Neuronal stem cell (in vitro differentiated cells): ENCODE results near the gene PRKCE.

Experiments
- DNase-seq: peaks from one replicate; pipeline ENCODE4 v3.0.0-alpha.2; 2013; ENCODE audit warnings: low spot score
- H2AFZ ChIP-seq: one replicate; pipeline ENCODE4 v1.6.1; 2013; ENCODE audit warnings: mild to moderate bottlenecking, low read length, inconsistent platforms
- H2AK5ac ChIP-seq: 2 replicates; pipeline ENCODE4 v1.6.1; 2013; ENCODE audit warnings: low read depth, mild to moderate bottlenecking, inconsistent platforms, low read length, moderate library complexity, mixed read lengths
- H2BK120ac ChIP-seq: 2 replicates; pipeline ENCODE4 v1.6.1; 2013; ENCODE audit warnings: low read depth, mild to moderate bottlenecking, inconsistent platforms, low read length, moderate library complexity, mixed read lengths
- H2BK12ac ChIP-seq: one replicate; pipeline ENCODE4 v1.6.1; 2013; ENCODE audit warnings: low read length, inconsistent platforms
- H2BK15ac ChIP-seq: 2 replicates; pipeline ENCODE4 v1.6.1; 2013; ENCODE audit warnings: mild to moderate bottlenecking, low read length, inconsistent platforms, mixed read lengths
- H2BK5ac ChIP-seq: one replicate; pipeline ENCODE4 v1.6.1; 2013; ENCODE audit warnings: inconsistent platforms, mild to moderate bottlenecking, low read length, moderate library complexity
- H3K14ac ChIP-seq: one replicate; pipeline ENCODE4 v1.6.1; 2013; ENCODE audit warnings: low read length, inconsistent platforms
- H3K18ac ChIP-seq: 2 replicates; pipeline ENCODE4 v1.6.1; 2013; ENCODE audit warnings: low read length, inconsistent platforms
- H3K23ac ChIP-seq: 2 replicates; pipeline ENCODE4 v1.6.1; 2013; ENCODE audit warnings: low read depth, mild to moderate bottlenecking, mixed read lengths, low read length, inconsistent platforms; ENCODE audit not compliant: poor library complexity
- H3K27ac ChIP-seq: replicated peaks from 3 replicates; pipeline ENCODE4 v1.5.1; 2013; ENCODE audit warnings: low read length, inconsistent platforms
- H3K27me3 ChIP-seq, 3 experiments: 2 replicates each; pipeline ENCODE4 v1.6.1; 2013; ENCODE audit warnings: low read length in 3 of 3, mild to moderate bottlenecking in 2 of 3, inconsistent platforms in 1 of 3, low read depth in 1 of 3, mixed read lengths in 1 of 3, moderate library complexity in 1 of 3; ENCODE audit not compliant: control insufficient read depth in 3 of 3, insufficient read depth in 3 of 3
- H3K36me3 ChIP-seq, 2 donors: replicated peaks in 1 of 2; 2 replicates each; pipeline ENCODE4 v1.6.1; 2013; ENCODE audit warnings: low read length in 2 of 2; ENCODE audit not compliant: control insufficient read depth in 2 of 2, insufficient read depth in 2 of 2
- H3K4ac ChIP-seq: 2 replicates; pipeline ENCODE4 v1.6.1; 2013; ENCODE audit warnings: inconsistent platforms, mild to moderate bottlenecking, low read length, moderate library complexity
- H3K4me1 ChIP-seq, 2 donors: 1 replicate in 1 of 2; 2 replicates in 1 of 2; pipeline ENCODE4 v1.6.1; 2013; ENCODE audit warnings: low read length in 2 of 2, low read depth in 1 of 2; ENCODE audit not compliant: control insufficient read depth in 2 of 2, insufficient read depth in 1 of 2
- H3K4me2 ChIP-seq: one replicate; pipeline ENCODE4 v1.6.1; 2013; ENCODE audit warnings: mild to moderate bottlenecking, low read length, inconsistent platforms; ENCODE audit not compliant: insufficient read depth, poor library complexity, severe bottlenecking
- H3K4me3 ChIP-seq, 2 donors: 2 replicates each; pipeline ENCODE4 v1.5.1; 2013; ENCODE audit warnings: low read length in 2 of 2, mild to moderate bottlenecking in 2 of 2, inconsistent platforms in 1 of 2, moderate library complexity in 1 of 2
- H3K79me1 ChIP-seq: one replicate; pipeline ENCODE4 v1.6.1; 2013; ENCODE audit warnings: low read depth, mild to moderate bottlenecking, inconsistent platforms, low read length, moderate library complexity
- H3K9ac ChIP-seq: one replicate; pipeline ENCODE4 v1.6.1; 2013; ENCODE audit warnings: mild to moderate bottlenecking, low read depth, low read length, inconsistent platforms; ENCODE audit not compliant: poor library complexity
- H3K9me3 ChIP-seq, 2 donors: replicated peaks in 1 of 2; 2 replicates each; pipeline versions ENCODE3 to v1.6.1; 2013; ENCODE audit warnings: low read length in 2 of 2, mild to moderate bottlenecking in 2 of 2, inconsistent platforms in 1 of 2, low read depth in 1 of 2, mixed read lengths in 1 of 2, moderate library complexity in 1 of 2; ENCODE audit not compliant: control insufficient read depth in 2 of 2, insufficient read depth in 1 of 2
- H4K8ac ChIP-seq: one replicate; pipeline ENCODE4 v1.6.1; 2013; ENCODE audit warnings: low read depth, mild to moderate bottlenecking, inconsistent platforms, low read length, moderate library complexity
- H4K91ac ChIP-seq: one replicate; pipeline ENCODE4 v1.6.1; 2013; ENCODE audit warnings: low read length, low read depth, mild to moderate bottlenecking, inconsistent platforms; ENCODE audit not compliant: poor library complexity
- WGBS, 2 donors: extraction: QIAGEN DNeasy Blood & Tissue Kit; methylation state at CpG; one replicate each; pipeline ENCODE4 v1.1.7; 2013; ENCODE audit warnings: missing lambda C conversion rate in 2 of 2, mixed read lengths in 1 of 2; ENCODE audit not compliant: insufficient read length in 2 of 2, insufficient replicate concordance in 1 of 2; ENCODE audit errors: extremely low coverage in 2 of 2; 5-methylcytosine and 5-hydroxymethylcytosine counted together

PRKCE gene

GRCh38 chr2:45640576-45640975 lies 10.9 kb upstream of the PRKCE start:
- H3K4me3 ChIP-seq: no peak overlapping the region
- H2AFZ ChIP-seq: no peak overlapping the region
- H3K9me3 ChIP-seq: no peaks in the 10 kb centered on the region
- no peak overlapping the region for H3K4me2 ChIP-seq
- no peak overlapping the region for H3K23ac ChIP-seq
- no peak for DNase-seq
- no peak overlapping the region for H2BK15ac ChIP-seq
- WGBS, 2 donors: no CpG with 5 or more reads among the region's 2 CpGs
- no peak overlapping the region for H4K91ac ChIP-seq
- H3K14ac ChIP-seq: no peak overlapping the region
- H3K36me3 ChIP-seq: no peaks in the 10 kb centered on the region
- H3K79me1 ChIP-seq: no peaks in the 10 kb centered on the region
- H2BK12ac ChIP-seq: no peak overlapping the region
- H3K4me1 ChIP-seq: peaks cover 2 to 3% of the 10 kb centered on the region in 2 donors
- H3K27me3 ChIP-seq: peaks cover 0 to 48% (median 5%) of the 10 kb centered on the region in 3 experiments
- no peak overlapping the region for H2AK5ac ChIP-seq
- no peak overlapping the region for H3K9ac ChIP-seq
- no peak overlapping the region for H2BK120ac ChIP-seq
- H2BK5ac ChIP-seq: no peak overlapping the region
- H3K4ac ChIP-seq: no peak overlapping the region
- H3K27ac ChIP-seq: no peak overlapping the region
- no peak overlapping the region for H3K18ac ChIP-seq
- H4K8ac ChIP-seq: no peak overlapping the region

GRCh38 chr2:45643095-45643494 lies 8.4 kb upstream of the PRKCE start:
- WGBS, 2 donors: no CpG with 5 or more reads among the region's 11 CpGs
- DNase-seq: no peak

GRCh38 chr2:45643543-45644542 lies 7.6 kb upstream of the PRKCE start:
- Histone ChIP-seq H3K18ac (peak overlapping the region; percentile 77), H3K27ac (no peak overlapping the region), H2BK5ac (no peak overlapping the region), H2BK12ac (no peak overlapping the region), H4K91ac (no peak overlapping the region), H3K9ac (peak overlapping the region; percentile 15), H3K4me1 (peaks cover 2 to 8% of the 10 kb centered on the region in 2 donors), H3K4me2 (peak overlapping the region; percentile 76), H2BK120ac (no peak overlapping the region), H3K9me3 (no peaks in the 10 kb centered on the region), H4K8ac (no peak overlapping the region), H2BK15ac (no peak overlapping the region), H3K27me3 (peaks cover under 1 to 37% (median 15%) of the 10 kb centered on the region in 3 experiments), H3K36me3 (no peaks in the 10 kb centered on the region), H3K79me1 (no peaks in the 10 kb centered on the region), H3K4ac (no peak overlapping the region), H2AK5ac (no peak overlapping the region), H3K23ac (no peak overlapping the region), H2AFZ (peak overlapping the region; percentile 93), H3K4me3 (peak overlapping the region; percentile 26 to 70), H3K14ac (no peak overlapping the region)
- DNase-seq: peak; percentile 70
- WGBS, 2 donors: no CpG with 5 or more reads among the region's 49 CpGs

More at GRCh38 chr2:45643095-45643494, 8.4 kb upstream of the PRKCE start:
- no peak overlapping the region for H2AK5ac ChIP-seq
- no peak overlapping the region for H2BK120ac ChIP-seq
- H3K27ac ChIP-seq: no peak overlapping the region
- no peak overlapping the region for H2BK12ac ChIP-seq
- no peak overlapping the region for H2BK15ac ChIP-seq
- no peak overlapping the region for H3K23ac ChIP-seq
- no peak overlapping the region for H4K91ac ChIP-seq
- H2AFZ ChIP-seq: peak overlapping the region; percentile 93
- H3K14ac ChIP-seq: no peak overlapping the region
- H3K9ac ChIP-seq: no peak overlapping the region
- peak overlapping the region; percentile 76 for H3K4me2 ChIP-seq
- no peak overlapping the region for H4K8ac ChIP-seq
- H3K27me3 ChIP-seq: peaks cover 0 to 41% (median 8%) of the 10 kb centered on the region in 3 experiments
- peak overlapping the region; percentile 77 for H3K18ac ChIP-seq
- no peak overlapping the region for H3K4ac ChIP-seq
- no peak overlapping the region for H2BK5ac ChIP-seq
- H3K4me1 ChIP-seq: peaks cover 2 to 8% of the 10 kb centered on the region in 2 donors
- no peaks in the 10 kb centered on the region for H3K79me1 ChIP-seq
- H3K9me3 ChIP-seq: no peaks in the 10 kb centered on the region
- peak overlapping the region; percentile 26 to 70 for H3K4me3 ChIP-seq
- no peaks in the 10 kb centered on the region for H3K36me3 ChIP-seq

- no peaks in the 10 kb centered on the region for H3K79me1 ChIP-seq
- no peak overlapping the region for H3K18ac ChIP-seq
- no peak overlapping the region for H2BK120ac ChIP-seq
- DNase-seq: no peak
- no peak overlapping the region for H4K8ac ChIP-seq
- no peak overlapping the region for H2BK15ac ChIP-seq
- no peak overlapping the region for H3K4me3 ChIP-seq
- peaks cover 2 to 22% (median 21%) of the 10 kb centered on the region in 3 experiments for H3K27me3 ChIP-seq
- no CpG with 5 or more reads among the region's 2 CpGs for WGBS, 2 donors
- no peak overlapping the region for H4K91ac ChIP-seq
- no peak overlapping the region for H3K4me2 ChIP-seq
- no peak overlapping the region for H2AFZ ChIP-seq
- no peak overlapping the region for H3K9ac ChIP-seq
- no peak overlapping the region for H3K14ac ChIP-seq
- H2BK5ac ChIP-seq: no peak overlapping the region
- H3K9me3 ChIP-seq: no peaks in the 10 kb centered on the region
- H3K4me1 ChIP-seq: peaks cover 5 to 8% of the 10 kb centered on the region in 2 donors
- H3K36me3 ChIP-seq: no peaks in the 10 kb centered on the region
- no peak overlapping the region for H3K4ac ChIP-seq
- no peak overlapping the region for H2BK12ac ChIP-seq
- no peak overlapping the region for H2AK5ac ChIP-seq
- H3K27ac ChIP-seq: no peak overlapping the region
- H3K23ac ChIP-seq: no peak overlapping the region
Measured at GRCh38 chr2:45646289-45646688, 5.2 kb upstream of the PRKCE start.
